HCT116 (cell line): Measurements from ENCODE around the gene SPNS1. TPM values are rescaled to one million over a fixed set of nuclear protein-coding genes. Genes with fewer than 3 reads are reported as not detected.

Experiments
- ATAC-seq: fragments of 200-7000 bp; cut with Tn5 transposase; 2 replicates; pipeline ENCODE4 v1.9.1; 2020; ENCODE audit warnings: mild to moderate bottlenecking, moderate library complexity
- BruUV-seq: library from RNA; stranded (reverse); fragments of 400-500 nt; replicated peaks from 2 replicates; lab custom pipeline; 2021; lab: Mats Ljungman, UMichigan
- CTCF ChIA-PET: fragments of 300-600 bp; sonication (Branson Sonifier 250); formaldehyde crosslinking; loops from one replicate; lab custom pipeline; 2021; ENCODE audit warnings: antibody characterized with exemption; lab: Charles Lee
- POLR2A ChIA-PET: fragments of 300-600, 350-600 bp; sonication (Branson Sonifier 250); formaldehyde crosslinking; loops from one replicate; lab custom pipeline; 2021; ENCODE audit warnings: antibody characterized with exemption; lab: Charles Lee
- RAD21 ChIA-PET, 2 experiments: fragments of 300-600 bp; sonication (Branson Sonifier 250); formaldehyde crosslinking; loops; one replicate each; lab custom pipeline; 2023; ENCODE audit warnings: low total read pairs in 2 of 2; ENCODE audit not compliant: uncharacterized antibody in 2 of 2, unreplicated experiment in 2 of 2, low non-redundant PET in 1 of 2; lab: Charles Lee
- DNase-seq: peaks from one replicate; pipeline ENCODE4 v3.0.0-alpha.2; 2010; ENCODE audit warnings: low read depth, low spot score
- H2AFZ ChIP-seq: fragments of 200-600 bp; shearing (Covaris generic), sonication (generic); 2 replicates; pipeline ENCODE4 v1.6.1; 2017; ENCODE audit warnings: low read depth, mixed run types, mixed read lengths, antibody characterized with exemption, low read length; ENCODE audit not compliant: poor library complexity, severe bottlenecking
- H3K27ac ChIP-seq: 2 replicates; pipeline ENCODE4 v1.5.1; 2012; ENCODE audit warnings: low read depth, low read length
- H3K27me3 ChIP-seq: fragments of 200-600 bp; sonication (generic); 2 replicates; pipeline ENCODE4 v1.6.1; 2016; ENCODE audit warnings: mixed run types, low read length, mixed read lengths; ENCODE audit not compliant: insufficient read depth
- H3K36me3 ChIP-seq, 2 experiments: fragments of 200-500 bp in 1 of 2; fragments of 200-600 bp in 1 of 2; sonication (Bioruptor generic) in 1 of 2; sonication (generic) in 1 of 2; 2 replicates each; pipeline versions ENCODE4 v1.5.1 to v1.6.1; 2014 to 2016; ENCODE audit warnings: low read length in 2 of 2, inconsistent platforms in 1 of 2, mixed read lengths in 1 of 2, mixed run types in 1 of 2; ENCODE audit not compliant: insufficient read depth in 2 of 2, control insufficient read depth in 1 of 2
- H3K4me1 ChIP-seq, 2 experiments: fragments of 200-600 bp in 1 of 2; sonication (generic) in 1 of 2; 2 replicates each; pipeline versions ENCODE4 v1.5.1 to v1.6.1; 2012 to 2017; ENCODE audit warnings: low read length in 2 of 2, inconsistent platforms in 1 of 2, mild to moderate bottlenecking in 1 of 2, mixed read lengths in 1 of 2, mixed run types in 1 of 2, moderate library complexity in 1 of 2; ENCODE audit not compliant: insufficient read depth in 2 of 2, control insufficient read depth in 1 of 2
- H3K4me2 ChIP-seq: fragments of 200-600 bp; sonication (generic); 2 replicates; pipeline ENCODE4 v1.6.1; 2017; ENCODE audit warnings: mixed run types, low read length, mixed read lengths
- H3K4me3 ChIP-seq, 2 experiments: fragments of 200-600 bp in 1 of 2; sonication (generic) in 1 of 2; replicated peaks in 1 of 2; 2 replicates each; pipeline ENCODE4 v1.5.1; 2011 to 2016; ENCODE audit warnings: low read length in 2 of 2, control low read depth in 1 of 2, low read depth in 1 of 2, mild to moderate bottlenecking in 1 of 2, mixed read lengths in 1 of 2, mixed run types in 1 of 2
- H3K79me2 ChIP-seq: fragments of 200-600 bp; sonication (generic); 2 replicates; pipeline ENCODE4 v1.6.1; 2017; ENCODE audit warnings: mild to moderate bottlenecking, mixed run types, low read length, moderate library complexity, mixed read lengths; ENCODE audit not compliant: insufficient read depth
- H3K9ac ChIP-seq: fragments of 200-600 bp; sonication (generic); 2 replicates; pipeline ENCODE4 v1.6.1; 2016; ENCODE audit warnings: low read length, mixed read lengths
- H3K9me2 ChIP-seq: fragments of 200-600 bp; sonication (generic), shearing (Covaris generic); 2 replicates; pipeline ENCODE4 v1.6.1; 2017; ENCODE audit warnings: mixed run types, mild to moderate bottlenecking, moderate library complexity; ENCODE audit not compliant: insufficient read depth
- H3K9me3 ChIP-seq, 2 experiments: fragments of 200-500 bp in 1 of 2; fragments of 200-600 bp in 1 of 2; sonication (Bioruptor generic) in 1 of 2; sonication (generic) in 1 of 2; 2 replicates each; pipeline ENCODE4 v1.6.1; 2014 to 2017; ENCODE audit warnings: low read length in 2 of 2, mixed read lengths in 2 of 2, inconsistent platforms in 1 of 2, low read depth in 1 of 2, mild to moderate bottlenecking in 1 of 2, mixed run types in 1 of 2, moderate library complexity in 1 of 2; ENCODE audit not compliant: control insufficient read depth in 1 of 2, insufficient read depth in 1 of 2
- H4K20me1 ChIP-seq: fragments of 200-600 bp; sonication (generic), shearing (Covaris generic); 2 replicates; pipeline ENCODE4 v1.6.1; 2017; ENCODE audit warnings: mixed run types, mild to moderate bottlenecking, moderate library complexity; ENCODE audit not compliant: insufficient read depth
- CEBPB ChIP-seq: IDR thresholded peaks from 2 replicates; pipeline ENCODE4 v1.6.1; 2012; ENCODE audit warnings: low read depth
- EGR1 ChIP-seq: IDR thresholded peaks from 2 replicates; pipeline ENCODE4 v1.6.1; 2012; ENCODE audit warnings: low read depth
- EZH2phosphoT487 ChIP-seq: fragments of 200-600 bp; IDR thresholded peaks from 2 replicates; pipeline ENCODE4 v1.6.1; 2018; ENCODE audit warnings: antibody characterized with exemption, borderline replicate concordance
- POLR2A ChIP-seq: IDR thresholded peaks from 2 replicates; pipeline ENCODE4 v1.7.0; 2011; ENCODE audit warnings: borderline replicate concordance; ENCODE audit not compliant: insufficient read depth, insufficient read length; ENCODE audit errors: extremely low read depth
- POLR2AphosphoS5 ChIP-seq: IDR thresholded peaks from 2 replicates; pipeline ENCODE4 v1.6.1; 2011; ENCODE audit warnings: mild to moderate bottlenecking, low read depth, low read length, moderate library complexity
- SIN3A ChIP-seq: IDR thresholded peaks from 2 replicates; pipeline ENCODE4 v1.6.1; 2012; ENCODE audit warnings: low read depth
- ZNF274 ChIP-seq: fragments of 200-500 bp; sonication (Bioruptor generic); IDR thresholded peaks from 2 replicates; pipeline ENCODE4 v1.6.1; 2014; ENCODE audit warnings: mild to moderate bottlenecking, low read depth, low read length, inconsistent platforms
- intact Hi-C: fragments of 100-400 bp; cut with micrococcal nuclease; formaldehyde crosslinking; loops from 2 replicates; pipeline ENCODE4 v1.10.0; 2022
- total RNA-seq: library from RNA; stranded (reverse); gene quantifications from one replicate; pipeline ENCODE4 v1.2.1, GENCODE V29; 2021; ENCODE audit not compliant: unreplicated experiment
- TF ChIP-seq, protein P1 (sequence below): IDR thresholded peaks from 2 replicates; pipeline ENCODE4 v1.6.1; 2011; ENCODE audit warnings: mild to moderate bottlenecking, low read length, moderate library complexity; ENCODE audit not compliant: insufficient replicate concordance; ENCODE audit errors: extremely low read depth
- TF ChIP-seq, protein P2 (sequence below): IDR thresholded peaks from 2 replicates; pipeline ENCODE4 v1.6.1; 2012; ENCODE audit warnings: low read depth

SPNS1 gene
- total RNA-seq, 1 experiment from 2014 or later: 32.3 TPM

DNA sequence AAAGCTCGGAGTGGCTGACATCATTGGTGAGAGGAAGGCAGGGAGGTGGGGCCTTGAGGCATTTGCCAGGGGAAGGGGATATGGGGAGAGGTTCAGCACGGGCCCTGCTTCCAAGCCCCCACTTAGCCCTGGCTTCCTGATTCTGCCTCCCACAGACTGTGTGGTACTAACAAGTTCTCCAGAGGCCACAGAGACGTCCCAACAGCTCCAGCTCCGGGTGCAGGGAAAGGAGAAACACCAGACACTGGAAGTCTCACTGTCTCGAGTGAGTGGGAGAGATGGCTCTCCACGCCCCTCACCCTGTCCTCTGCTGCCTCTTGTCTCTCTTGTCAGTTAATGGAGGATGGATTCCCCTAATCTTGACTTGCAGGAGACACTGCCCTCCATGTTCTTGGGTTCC lies 15.7 kb upstream of the SPNS1 start:
- Histone ChIP-seq H3K79me2 (peaks cover 8% of the 10 kb centered on the region), H3K36me3 (peaks cover 44 to 53% of the 10 kb centered on the region in 2 experiments; a peak in 3 of 4 replicates), H3K4me2 (no peak overlapping the region), H3K9ac (no peak overlapping the region), H3K27ac (no peak overlapping the region), H2AFZ (no peak overlapping the region), H3K9me2 (no peaks in the 10 kb centered on the region), H3K4me3 (no peak overlapping the region), H3K9me3 (no peaks in the 10 kb centered on the region), H3K4me1 (no peaks in the 10 kb centered on the region), H4K20me1 (no peaks in the 10 kb centered on the region), H3K27me3 (no peaks in the 10 kb centered on the region)
- TF ChIP-seq, protein P1, sequence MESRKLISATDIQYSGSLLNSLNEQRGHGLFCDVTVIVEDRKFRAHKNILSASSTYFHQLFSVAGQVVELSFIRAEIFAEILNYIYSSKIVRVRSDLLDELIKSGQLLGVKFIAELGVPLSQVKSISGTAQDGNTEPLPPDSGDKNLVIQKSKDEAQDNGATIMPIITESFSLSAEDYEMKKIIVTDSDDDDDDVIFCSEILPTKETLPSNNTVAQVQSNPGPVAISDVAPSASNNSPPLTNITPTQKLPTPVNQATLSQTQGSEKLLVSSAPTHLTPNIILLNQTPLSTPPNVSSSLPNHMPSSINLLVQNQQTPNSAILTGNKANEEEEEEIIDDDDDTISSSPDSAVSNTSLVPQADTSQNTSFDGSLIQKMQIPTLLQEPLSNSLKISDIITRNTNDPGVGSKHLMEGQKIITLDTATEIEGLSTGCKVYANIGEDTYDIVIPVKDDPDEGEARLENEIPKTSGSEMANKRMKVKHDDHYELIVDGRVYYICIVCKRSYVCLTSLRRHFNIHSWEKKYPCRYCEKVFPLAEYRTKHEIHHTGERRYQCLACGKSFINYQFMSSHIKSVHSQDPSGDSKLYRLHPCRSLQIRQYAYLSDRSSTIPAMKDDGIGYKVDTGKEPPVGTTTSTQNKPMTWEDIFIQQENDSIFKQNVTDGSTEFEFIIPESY: no peak
- TF ChIP-seq SIN3A (no peak), ZNF274 (no peak), CEBPB (no peak), EZH2phosphoT487 (no peak), POLR2AphosphoS5 (no peak), EGR1 (no peak), POLR2A (no peak)
- TF ChIP-seq, protein P2, sequence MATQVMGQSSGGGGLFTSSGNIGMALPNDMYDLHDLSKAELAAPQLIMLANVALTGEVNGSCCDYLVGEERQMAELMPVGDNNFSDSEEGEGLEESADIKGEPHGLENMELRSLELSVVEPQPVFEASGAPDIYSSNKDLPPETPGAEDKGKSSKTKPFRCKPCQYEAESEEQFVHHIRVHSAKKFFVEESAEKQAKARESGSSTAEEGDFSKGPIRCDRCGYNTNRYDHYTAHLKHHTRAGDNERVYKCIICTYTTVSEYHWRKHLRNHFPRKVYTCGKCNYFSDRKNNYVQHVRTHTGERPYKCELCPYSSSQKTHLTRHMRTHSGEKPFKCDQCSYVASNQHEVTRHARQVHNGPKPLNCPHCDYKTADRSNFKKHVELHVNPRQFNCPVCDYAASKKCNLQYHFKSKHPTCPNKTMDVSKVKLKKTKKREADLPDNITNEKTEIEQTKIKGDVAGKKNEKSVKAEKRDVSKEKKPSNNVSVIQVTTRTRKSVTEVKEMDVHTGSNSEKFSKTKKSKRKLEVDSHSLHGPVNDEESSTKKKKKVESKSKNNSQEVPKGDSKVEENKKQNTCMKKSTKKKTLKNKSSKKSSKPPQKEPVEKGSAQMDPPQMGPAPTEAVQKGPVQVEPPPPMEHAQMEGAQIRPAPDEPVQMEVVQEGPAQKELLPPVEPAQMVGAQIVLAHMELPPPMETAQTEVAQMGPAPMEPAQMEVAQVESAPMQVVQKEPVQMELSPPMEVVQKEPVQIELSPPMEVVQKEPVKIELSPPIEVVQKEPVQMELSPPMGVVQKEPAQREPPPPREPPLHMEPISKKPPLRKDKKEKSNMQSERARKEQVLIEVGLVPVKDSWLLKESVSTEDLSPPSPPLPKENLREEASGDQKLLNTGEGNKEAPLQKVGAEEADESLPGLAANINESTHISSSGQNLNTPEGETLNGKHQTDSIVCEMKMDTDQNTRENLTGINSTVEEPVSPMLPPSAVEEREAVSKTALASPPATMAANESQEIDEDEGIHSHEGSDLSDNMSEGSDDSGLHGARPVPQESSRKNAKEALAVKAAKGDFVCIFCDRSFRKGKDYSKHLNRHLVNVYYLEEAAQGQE: no peak
- intact Hi-C loops: no loop called here
- RAD21 ChIA-PET: no interaction called here
- POLR2A ChIA-PET: no interaction called here
- no peak for ATAC-seq
- DNase-seq: no peak
- no TSS peak for BruUV-seq
- CTCF ChIA-PET: no interaction called here
